NCI-H128 (cell line): ENCODE data around the gene TAC3.

Source experiments
- DNase-seq: peaks from one replicate; lab custom pipeline; 2025; ENCODE audit not compliant: unreplicated experiment; lab: John Stamatoyannopoulos, UW

The TAC3 gene

GRCh38 chr12:57006809-57007475 lies 9.4 kb downstream of the TAC3 start:
- DNase-seq = no peak

DNA sequence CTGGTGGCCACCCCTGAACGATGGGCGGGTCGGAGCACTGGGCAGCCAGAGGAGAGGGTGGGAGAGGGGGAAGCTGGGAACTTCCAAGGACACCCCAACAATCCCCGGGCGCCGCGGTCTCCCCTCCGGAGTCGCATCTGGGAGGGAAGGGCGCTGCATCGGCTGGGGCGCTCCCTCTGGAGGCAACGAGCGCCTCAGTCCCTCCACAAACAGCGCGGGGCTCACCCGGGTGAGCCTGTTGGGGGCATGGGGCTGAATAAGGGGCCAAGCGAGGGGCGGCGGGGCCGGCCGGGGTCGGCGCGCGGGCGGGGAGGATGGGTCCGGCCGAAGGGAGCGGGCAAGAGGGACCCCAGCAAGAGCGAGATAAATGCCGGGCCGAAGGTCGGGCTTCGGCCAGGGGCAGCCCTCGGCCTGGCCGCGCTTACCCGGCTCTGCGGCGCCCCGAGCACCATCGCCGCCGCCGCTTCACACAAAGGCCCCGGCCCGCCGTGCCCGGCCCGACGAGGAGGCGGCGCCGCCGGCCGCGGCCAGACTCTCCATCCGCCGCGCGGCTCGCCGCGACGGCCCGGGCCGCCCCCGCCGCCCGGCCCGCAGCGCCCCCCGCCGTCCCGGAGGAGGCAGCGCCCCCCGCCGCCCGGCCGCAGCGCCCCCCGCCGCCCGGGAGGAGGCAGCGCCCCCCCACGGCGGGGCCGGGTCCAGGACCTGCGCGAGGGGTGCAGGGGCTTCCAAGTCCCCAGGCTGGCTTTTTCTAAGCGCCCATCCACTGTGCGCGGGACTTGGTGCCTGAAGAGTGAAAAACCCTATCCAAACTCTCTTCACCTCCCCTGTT lies 10.1 kb downstream of the TAC3 start, which contains the start of gene ZBTB39:
Gene ZBTB39 (minus strand): TSS at position 567 of the 829 bp plus-strand sequence. CDS start 1,629 bp downstream, outside the sequence.
- no peak for DNase-seq

GRCh38 chr12:57004651-57005050 lies 11.7 kb downstream of the TAC3 start:
- DNase-seq = no peak

DNA sequence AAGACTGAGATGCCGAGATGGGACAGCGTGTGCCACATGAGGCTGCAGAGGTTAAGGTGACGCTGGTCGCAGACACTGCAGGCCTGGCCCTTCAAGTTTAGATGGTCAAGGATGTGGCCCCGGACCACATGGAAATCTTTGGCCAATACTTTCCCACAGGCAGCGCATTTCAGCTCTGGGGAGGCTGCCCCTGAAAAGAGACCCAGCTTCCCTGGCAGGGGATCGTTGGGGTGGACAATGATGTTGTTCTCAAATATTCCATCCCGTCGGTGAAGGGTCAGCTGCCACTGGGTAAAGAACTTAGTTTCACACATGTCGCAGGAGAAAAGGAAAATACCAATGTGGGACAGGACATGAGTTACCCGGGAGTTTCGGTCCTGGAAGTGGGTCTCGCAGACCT lies 12.9 kb downstream of the TAC3 start:
- DNase-seq = no peak

- peak; percentile 10 for DNase-seq
Observed at GRCh38 chr12:57001448-57001906, 14.9 kb downstream of the TAC3 start.

DNA sequence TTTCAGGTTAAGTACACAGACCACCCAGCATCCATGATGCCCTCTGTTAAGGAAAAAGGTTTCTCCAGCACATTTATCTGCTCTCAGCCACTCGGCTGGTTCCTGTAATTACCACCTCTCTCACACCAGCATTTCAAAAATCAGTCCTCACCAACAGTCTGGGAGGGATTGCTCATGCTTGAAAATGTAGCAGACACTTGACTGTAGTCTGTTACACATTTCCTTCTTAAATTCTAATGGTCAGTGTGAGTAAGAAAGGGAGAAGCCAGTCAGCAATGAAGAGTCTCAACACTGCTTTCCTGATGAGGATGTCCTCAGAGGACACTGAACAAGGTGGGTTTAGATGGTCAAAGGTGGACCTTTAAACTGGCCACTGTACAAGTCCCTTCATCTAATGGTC lies 15.9 kb downstream of the TAC3 start:
- DNase-seq = no peak

GRCh38 chr12:56999456-56999855 lies 16.9 kb downstream of the TAC3 start:
- no peak for DNase-seq

GRCh38 chr12:56998981-56999380 lies 17.3 kb downstream of the TAC3 start:
- DNase-seq = no peak

- no peak for DNase-seq
Observed at GRCh38 chr12:56998316-56998715, 18.0 kb downstream of the TAC3 start.

GRCh38 chr12:56996793-56997545 lies 19.4 kb downstream of the TAC3 start:
- DNase-seq = no peak

- DNase-seq = no peak
Observed at GRCh38 chr12:56995930-56996496, 20.3 kb downstream of the TAC3 start.

- DNase-seq = no peak
Observed at GRCh38 chr12:56995201-56995929, 21.0 kb downstream of the TAC3 start.

- no peak for DNase-seq
Observed at GRCh38 chr12:56994231-56994746, 22.0 kb downstream of the TAC3 start.

DNA sequence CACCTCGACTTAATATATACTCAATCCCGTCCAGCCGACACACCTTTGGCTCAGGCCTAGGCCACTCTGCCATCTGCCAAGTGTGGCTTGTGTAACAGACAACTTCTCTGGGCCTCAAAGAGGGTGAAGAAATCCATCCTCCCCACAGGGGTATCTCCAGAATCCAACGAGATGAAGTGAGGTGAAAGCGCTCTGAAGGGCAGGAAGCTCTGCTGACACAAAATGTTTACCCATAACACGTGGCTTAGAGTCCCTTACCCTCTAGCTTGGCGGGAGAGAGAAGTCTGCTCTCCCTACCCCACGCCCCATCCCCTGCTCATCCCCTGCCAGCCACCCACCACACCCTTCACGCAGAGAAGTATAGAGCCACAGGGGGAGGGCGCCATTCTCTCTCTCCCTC lies 23.0 kb downstream of the TAC3 start:
- DNase-seq = no peak

GRCh38 chr12:56991319-56992246 lies 24.7 kb downstream of the TAC3 start:
- DNase-seq = no peak

DNA sequence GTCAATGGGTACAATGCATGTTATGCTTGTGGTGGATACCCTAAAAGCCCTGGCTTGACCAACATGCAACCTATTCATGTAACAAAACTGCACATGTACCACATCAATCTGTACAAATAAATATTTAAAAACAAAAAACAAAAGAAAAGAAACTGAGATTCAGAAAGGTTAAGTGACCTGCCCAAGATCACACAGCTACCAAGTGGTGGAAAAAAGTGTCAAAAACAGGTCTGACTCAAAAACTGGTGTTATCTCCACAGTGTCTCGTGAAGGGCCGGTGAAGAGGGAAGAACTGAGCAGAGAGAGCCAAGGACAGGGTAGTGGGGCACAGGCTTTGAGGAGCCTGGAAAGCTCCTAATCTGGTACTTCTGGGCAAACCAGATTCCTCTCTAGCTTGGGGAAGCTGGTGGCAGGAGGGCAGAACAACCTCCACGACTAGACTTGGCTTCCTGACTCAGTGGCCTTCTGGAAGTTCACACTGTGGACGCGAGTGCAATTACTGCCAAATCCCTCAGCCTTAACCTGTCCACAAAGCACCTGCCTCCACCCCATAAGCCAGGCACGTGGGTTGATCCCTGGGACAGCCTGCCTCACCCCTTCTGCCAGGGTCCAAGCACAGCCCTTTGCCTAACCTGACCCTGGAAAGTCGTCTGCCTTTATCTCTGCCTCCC lies 25.5 kb downstream of the TAC3 start:
- DNase-seq = no peak

- DNase-seq = no peak
Observed at GRCh38 chr12:56989861-56990610, 26.3 kb downstream of the TAC3 start.

DNA sequence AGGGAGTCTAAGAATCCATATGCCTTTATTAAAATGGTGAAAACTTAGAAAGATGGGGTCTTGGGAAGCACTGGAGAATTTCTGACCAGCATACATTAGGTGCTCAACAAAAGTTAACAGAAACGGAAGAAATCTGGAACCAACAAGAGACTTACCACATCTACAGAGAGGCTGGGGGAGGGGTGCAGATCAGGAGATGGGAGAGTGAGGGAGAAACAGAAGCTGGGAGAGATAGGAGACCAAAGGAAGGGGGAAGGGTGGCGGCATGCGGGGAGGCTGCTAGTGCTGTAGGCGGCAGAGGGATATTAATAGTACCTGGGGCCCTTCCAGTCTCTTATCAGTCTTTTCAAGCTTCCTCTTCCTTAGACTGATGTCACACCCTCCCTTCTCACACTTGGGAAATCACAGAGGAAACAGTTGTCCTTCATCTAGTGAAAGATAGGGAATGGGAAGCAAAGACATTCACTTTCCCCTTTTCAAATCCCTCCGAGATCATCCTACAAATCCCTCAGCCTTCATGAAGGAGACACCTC lies 28.1 kb downstream of the TAC3 start:
- DNase-seq = no peak
